Chondrocyte (in vitro differentiated cells): Measurements from ENCODE around the gene HEXIM2. TPM values are rescaled to one million over a fixed set of nuclear protein-coding genes. Genes with fewer than 3 reads are reported as not detected.
A peak's percentile ranks its signal among the peaks of the same experiment; 100 is the strongest.

Experiments
- DNase-seq: peaks from one replicate; pipeline ENCODE4 v3.0.0; 2021; ENCODE audit warnings: mixed read lengths, low spot score
- H3K27ac Mint-ChIP-seq: one replicate; pipeline ENCODE4 v1.8.0; 2021; ENCODE audit warnings: mild to moderate bottlenecking, moderate library complexity, mixed read lengths; ENCODE audit not compliant: unreplicated experiment
- H3K27me3 Mint-ChIP-seq: 2 replicates; pipeline ENCODE4 v1.8.0; 2021; ENCODE audit warnings: low read depth, mixed read lengths
- H3K36me3 Mint-ChIP-seq: 2 replicates; pipeline ENCODE4 v1.8.0; 2021; ENCODE audit warnings: low read depth, mixed read lengths
- H3K4me1 Mint-ChIP-seq: 2 replicates; pipeline ENCODE4 v1.8.0; 2021; ENCODE audit warnings: low read depth, mild to moderate bottlenecking, mixed read lengths
- H3K4me3 Mint-ChIP-seq: one replicate; pipeline ENCODE4 v1.8.0; 2021; ENCODE audit warnings: mild to moderate bottlenecking, moderate library complexity, mixed read lengths; ENCODE audit not compliant: unreplicated experiment
- H3K9me3 Mint-ChIP-seq: 2 replicates; pipeline ENCODE4 v1.8.0; 2021; ENCODE audit warnings: low read depth, mixed read lengths
- total RNA-seq: library from RNA; stranded (reverse); gene quantifications from 3 replicates; pipeline ENCODE4 v1.2.1, GENCODE V29; 2021
- TF ChIP-seq, protein P1 (sequence below): fragments of 200-600 bp; sonication (generic); IDR thresholded peaks from 2 replicates; pipeline ENCODE4 v1.5.0; 2021; ENCODE audit warnings: antibody characterized with exemption, mild to moderate bottlenecking, moderate library complexity

HEXIM2 gene
- total RNA-seq, 1 donor from 2014 or later, result 6.4 TPM

DNA sequence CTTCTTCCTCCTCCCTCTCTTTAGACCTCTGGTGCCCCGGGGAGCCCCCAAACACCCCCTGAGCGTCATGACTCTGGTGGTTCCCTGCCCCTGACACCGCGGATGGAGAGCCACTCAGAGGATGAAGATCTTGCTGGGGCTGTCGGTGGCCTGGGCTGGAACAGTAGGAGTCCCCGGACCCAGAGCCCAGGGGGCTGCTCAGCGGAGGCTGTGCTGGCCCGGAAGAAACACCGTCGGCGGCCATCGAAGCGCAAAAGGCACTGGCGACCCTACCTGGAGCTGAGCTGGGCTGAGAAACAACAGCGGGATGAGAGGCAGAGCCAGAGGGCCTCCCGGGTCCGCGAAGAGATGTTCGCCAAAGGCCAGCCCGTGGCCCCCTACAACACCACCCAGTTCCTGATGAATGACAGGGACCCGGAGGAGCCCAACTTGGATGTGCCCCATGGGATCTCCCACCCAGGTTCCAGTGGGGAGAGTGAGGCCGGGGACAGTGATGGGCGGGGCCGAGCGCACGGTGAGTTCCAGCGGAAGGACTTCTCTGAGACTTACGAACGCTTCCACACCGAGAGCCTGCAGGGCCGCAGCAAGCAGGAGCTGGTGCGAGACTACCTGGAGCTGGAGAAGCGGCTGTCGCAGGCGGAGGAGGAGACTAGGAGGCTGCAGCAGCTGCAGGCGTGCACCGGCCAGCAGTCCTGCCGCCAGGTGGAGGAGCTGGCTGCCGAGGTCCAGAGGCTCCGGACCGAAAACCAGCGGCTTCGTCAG lies 7.5 kb downstream of the HEXIM2 start:
- TF ChIP-seq, protein P1, sequence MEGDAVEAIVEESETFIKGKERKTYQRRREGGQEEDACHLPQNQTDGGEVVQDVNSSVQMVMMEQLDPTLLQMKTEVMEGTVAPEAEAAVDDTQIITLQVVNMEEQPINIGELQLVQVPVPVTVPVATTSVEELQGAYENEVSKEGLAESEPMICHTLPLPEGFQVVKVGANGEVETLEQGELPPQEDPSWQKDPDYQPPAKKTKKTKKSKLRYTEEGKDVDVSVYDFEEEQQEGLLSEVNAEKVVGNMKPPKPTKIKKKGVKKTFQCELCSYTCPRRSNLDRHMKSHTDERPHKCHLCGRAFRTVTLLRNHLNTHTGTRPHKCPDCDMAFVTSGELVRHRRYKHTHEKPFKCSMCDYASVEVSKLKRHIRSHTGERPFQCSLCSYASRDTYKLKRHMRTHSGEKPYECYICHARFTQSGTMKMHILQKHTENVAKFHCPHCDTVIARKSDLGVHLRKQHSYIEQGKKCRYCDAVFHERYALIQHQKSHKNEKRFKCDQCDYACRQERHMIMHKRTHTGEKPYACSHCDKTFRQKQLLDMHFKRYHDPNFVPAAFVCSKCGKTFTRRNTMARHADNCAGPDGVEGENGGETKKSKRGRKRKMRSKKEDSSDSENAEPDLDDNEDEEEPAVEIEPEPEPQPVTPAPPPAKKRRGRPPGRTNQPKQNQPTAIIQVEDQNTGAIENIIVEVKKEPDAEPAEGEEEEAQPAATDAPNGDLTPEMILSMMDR, result no peak
- peaks cover 42% of the 10 kb centered on the region for H3K4me1 Mint-ChIP-seq
- DNase-seq, result peak; percentile 85
- no peak overlapping the region for H3K27ac Mint-ChIP-seq
- H3K27me3 Mint-ChIP-seq, result no peaks in the 10 kb centered on the region
- no peak overlapping the region for H3K4me3 Mint-ChIP-seq
- H3K9me3 Mint-ChIP-seq, result no peaks in the 10 kb centered on the region
- H3K36me3 Mint-ChIP-seq, result no peaks in the 10 kb centered on the region

DNA sequence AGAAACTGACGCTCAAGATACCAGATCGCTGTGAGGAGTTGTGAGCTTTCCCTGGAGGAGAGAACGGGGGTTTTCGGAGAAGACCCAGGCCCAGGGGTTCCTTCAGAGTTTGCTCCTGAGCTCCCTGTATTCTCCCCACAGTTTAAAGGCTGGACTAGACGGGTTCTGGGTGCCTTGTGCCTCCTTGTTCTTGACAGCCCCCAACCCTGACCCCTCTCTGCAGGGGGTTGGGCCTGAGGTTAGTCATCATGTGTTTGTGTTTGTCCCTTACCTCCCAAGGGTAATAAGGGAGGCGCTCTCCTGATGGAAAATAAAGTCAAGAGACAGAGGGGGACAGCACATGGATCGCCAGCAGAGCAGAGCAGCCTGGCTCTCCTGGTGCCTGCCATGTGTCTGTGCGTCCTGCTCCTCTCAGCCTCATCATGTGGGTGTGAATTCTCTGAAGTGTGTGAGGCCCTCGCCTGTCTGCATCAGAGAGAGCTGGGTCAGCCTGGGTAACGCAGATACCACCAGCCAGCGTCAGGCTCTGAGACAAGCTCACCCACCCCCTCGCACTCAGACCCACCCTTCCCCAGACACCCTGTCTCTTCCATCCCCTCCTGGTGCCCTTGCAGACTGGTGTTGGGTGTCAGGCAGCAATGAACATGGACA lies 8.7 kb downstream of the HEXIM2 start:
- Mint-ChIP-seq H3K9me3 (no peaks in the 10 kb centered on the region), H3K27ac (peak overlapping the region; percentile 99), H3K4me1 (peaks cover 34% of the 10 kb centered on the region), H3K4me3 (peak overlapping the region; percentile 70), H3K36me3 (no peaks in the 10 kb centered on the region), H3K27me3 (no peaks in the 10 kb centered on the region)
- TF ChIP-seq, protein P1, result no peak
- peak; percentile 56 for DNase-seq

DNA sequence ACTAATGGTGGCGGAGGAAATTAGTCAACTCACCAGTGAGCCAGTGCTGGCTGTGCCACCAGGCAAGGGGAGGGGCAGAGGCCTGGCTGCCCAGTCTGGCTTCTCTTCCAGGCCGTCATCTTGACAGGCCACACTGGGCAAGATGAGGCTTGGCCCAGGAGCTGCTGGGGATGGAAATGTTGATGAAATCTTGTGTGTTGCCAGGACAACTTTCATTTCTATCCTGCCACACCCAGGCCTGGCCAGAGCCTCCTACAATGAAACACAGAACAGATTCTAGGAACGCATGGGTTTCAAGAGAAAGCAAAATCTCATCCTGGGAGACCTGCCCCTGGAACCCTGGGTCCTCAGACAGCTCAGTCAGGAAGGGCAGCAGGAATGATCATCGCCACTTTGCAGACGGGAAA lies 9.3 kb downstream of the HEXIM2 start:
- H3K4me1 Mint-ChIP-seq, result peaks cover 35% of the 10 kb centered on the region

DNA sequence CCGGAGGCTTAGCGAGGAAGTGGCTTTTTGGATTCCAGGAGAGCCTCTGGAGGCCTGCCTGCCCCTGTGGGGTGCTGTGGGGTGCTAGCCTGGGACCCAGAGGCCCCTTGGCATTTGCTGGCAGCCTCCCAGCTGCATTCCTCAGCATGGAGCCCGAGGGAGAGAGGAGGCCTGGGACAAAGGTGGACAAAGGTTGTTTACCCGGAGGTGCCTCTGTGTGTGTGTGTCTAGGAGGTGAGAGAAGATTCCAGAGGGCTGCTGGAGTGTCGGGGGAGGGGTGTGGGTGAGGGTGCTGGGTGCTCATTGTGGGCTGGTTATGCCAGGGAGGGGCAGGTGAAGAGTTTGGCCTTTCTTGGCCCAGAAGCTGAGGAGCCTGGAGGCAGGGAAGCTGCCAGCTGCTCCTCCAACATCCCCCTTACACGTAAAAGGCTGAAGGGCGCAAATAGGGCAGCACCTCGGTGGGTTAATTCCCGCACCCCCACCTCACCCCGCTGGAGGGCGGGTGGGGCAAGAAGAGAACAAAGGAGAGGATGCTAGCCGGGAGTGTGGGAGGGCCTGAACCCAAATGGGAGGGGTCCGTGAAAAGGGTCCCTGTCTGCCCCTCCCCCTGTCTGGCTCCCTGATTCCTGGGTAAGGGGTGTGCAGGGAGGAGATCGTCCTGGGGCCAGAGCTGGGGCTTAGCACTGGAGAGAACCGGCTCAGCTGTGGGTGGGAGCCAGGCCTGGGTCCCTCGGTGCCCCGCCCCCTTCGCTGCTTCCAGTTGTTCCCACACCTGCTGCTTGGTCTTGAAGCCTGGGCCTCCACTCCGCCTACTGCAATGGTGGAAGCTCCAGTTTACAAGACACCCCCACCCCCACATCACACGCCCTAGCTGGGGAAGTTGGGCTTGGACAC lies 9.9 kb downstream of the HEXIM2 start:
- TF ChIP-seq, protein P1, result no peak
- Mint-ChIP-seq H3K27me3 (no peaks in the 10 kb centered on the region), H3K9me3 (no peaks in the 10 kb centered on the region), H3K36me3 (no peaks in the 10 kb centered on the region), H3K4me1 (peaks cover 41% of the 10 kb centered on the region), H3K4me3 (peak overlapping the region; percentile 70), H3K27ac (peak overlapping the region; percentile 99)
- DNase-seq, result peak; percentile 85

More for the DNA sequence above, 9.3 kb downstream of the HEXIM2 start:
- TF ChIP-seq, protein P1, result no peak
- Mint-ChIP-seq H3K4me3 (peak overlapping the region; percentile 70), H3K36me3 (no peaks in the 10 kb centered on the region), H3K27ac (peak overlapping the region; percentile 99), H3K27me3 (no peaks in the 10 kb centered on the region), H3K9me3 (no peaks in the 10 kb centered on the region)
- DNase-seq, result peak; percentile 90

DNA sequence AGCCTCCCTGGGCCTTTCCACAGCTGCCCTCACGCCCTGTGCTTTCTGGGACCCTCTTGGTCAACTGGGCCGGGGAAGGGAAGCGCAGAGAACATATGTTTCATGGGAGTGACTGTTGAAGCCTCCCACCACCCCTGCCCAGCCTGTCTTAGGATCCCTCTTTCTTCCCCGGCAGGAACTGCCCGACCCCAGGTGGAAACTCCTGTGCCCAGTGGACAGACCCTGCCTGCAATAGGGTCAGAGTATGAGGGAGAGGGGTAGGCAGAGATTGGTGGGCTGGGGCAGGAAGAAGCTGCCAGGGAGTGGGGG lies 10.5 kb downstream of the HEXIM2 start:
- no peaks in the 10 kb centered on the region for H3K27me3 Mint-ChIP-seq
- peak; percentile 63 for DNase-seq
- H3K4me3 Mint-ChIP-seq, result peak overlapping the region; percentile 70
- H3K36me3 Mint-ChIP-seq, result no peaks in the 10 kb centered on the region
- H3K27ac Mint-ChIP-seq, result peak overlapping the region; percentile 99
- H3K4me1 Mint-ChIP-seq, result peaks cover 41% of the 10 kb centered on the region
- TF ChIP-seq, protein P1, result no peak
- H3K9me3 Mint-ChIP-seq, result no peaks in the 10 kb centered on the region
